ENCODE measurements around the gene RCBTB2.

RCBTB2 gene

GRCh38 chr13:48561466-48562235 is 28.8 kb upstream of the RCBTB2 start:
- Histone ChIP-seq H3K36me3 (no peaks in the 10 kb centered on the region), H3K27me3 (no peaks in the 10 kb centered on the region), H3K4me1 (no peaks in the 10 kb centered on the region), H3K9me3 (no peaks in the 10 kb centered on the region), H3K4me3 (no peak overlapping the region), H3K27ac (no peak overlapping the region)
- intact Hi-C loops (cut with DNase I; ENCODE audit: low total_unique reads), result no loop called here
- DNase-seq, result no peak
- TF ChIP-seq CTCF (IDR thresholded peaks at IDR 0.05), result no peak

- Histone ChIP-seq H3K27me3 (no peaks in the 10 kb centered on the region), H3K4me1 (no peaks in the 10 kb centered on the region), H3K4me3 (no peak overlapping the region), H3K9me3 (no peaks in the 10 kb centered on the region), H3K36me3 (no peaks in the 10 kb centered on the region), H3K27ac (no peak overlapping the region)
- no peak for DNase-seq
- intact Hi-C loops (cut with DNase I; ENCODE audit: low total_unique reads), result no loop called here
- TF ChIP-seq CTCF (IDR thresholded peaks at IDR 0.05), result no peak
Measured at GRCh38 chr13:48560657-48561337, 27.9 kb upstream of the RCBTB2 start.

- no peaks in the 10 kb centered on the region for H3K36me3 ChIP-seq
- no peak overlapping the region for H3K4me3 ChIP-seq
- intact Hi-C loops (cut with DNase I; ENCODE audit: low total_unique reads), result no loop called here
- no peak for DNase-seq
- H3K27ac ChIP-seq, result no peak overlapping the region
- no peaks in the 10 kb centered on the region for H3K4me1 ChIP-seq
- TF ChIP-seq CTCF (IDR thresholded peaks at IDR 0.05), result no peak
- H3K9me3 ChIP-seq, result no peaks in the 10 kb centered on the region
- H3K27me3 ChIP-seq, result no peaks in the 10 kb centered on the region
Measured at GRCh38 chr13:48559638-48560320, 26.9 kb upstream of the RCBTB2 start.

GRCh38 chr13:48556817-48557216 is 23.9 kb upstream of the RCBTB2 start:
- Histone ChIP-seq H3K27ac (no peak overlapping the region), H3K27me3 (no peaks in the 10 kb centered on the region), H3K4me3 (no peak overlapping the region), H3K4me1 (no peaks in the 10 kb centered on the region), H3K9me3 (peaks cover 0 to 7% (median 7%) of the 10 kb centered on the region in 3 donors), H3K36me3 (no peaks in the 10 kb centered on the region)
- TF ChIP-seq CTCF (IDR thresholded peaks at IDR 0.05), result no peak
- DNase-seq, result no peak
- intact Hi-C loops (cut with DNase I; ENCODE audit: low total_unique reads), result no loop called here

- DNase-seq, result no peak
- H3K4me3 ChIP-seq, result no peak overlapping the region
- no peak overlapping the region for H3K27ac ChIP-seq
- no peaks in the 10 kb centered on the region for H3K4me1 ChIP-seq
- H3K36me3 ChIP-seq, result no peaks in the 10 kb centered on the region
- no peaks in the 10 kb centered on the region for H3K27me3 ChIP-seq
- TF ChIP-seq CTCF (IDR thresholded peaks at IDR 0.05), result no peak
- intact Hi-C loops (cut with DNase I; ENCODE audit: low total_unique reads), result no loop called here
- H3K9me3 ChIP-seq, result peaks cover 0 to 17% (median 16%) of the 10 kb centered on the region in 3 donors
Measured at GRCh38 chr13:48555441-48555840, 22.6 kb upstream of the RCBTB2 start.

Data from tibial artery (tissue), 4 donors.